ENCODE results near the gene GNG2. TPM values are rescaled to one million over a fixed set of nuclear protein-coding genes. Genes with fewer than 3 reads are reported as not detected.

Gene GNG2
- total RNA-seq, 4 donors from 2014 or later, result 7.5 to 32.8 (median 14.2) TPM

- no peak overlapping the region for H3K4me3 ChIP-seq
- H3K27me3 ChIP-seq, result no peaks in the 10 kb centered on the region
- H3K4me1 ChIP-seq, result peaks cover 0 to 45% (median 5%) of the 10 kb centered on the region in 4 donors
- H3K9me3 ChIP-seq, result no peaks in the 10 kb centered on the region
- peak overlapping the region in 2 of 4 donors; percentile 18 to 56 for H3K27ac ChIP-seq
- in situ Hi-C loops (cut with MboI; ENCODE audit: low pct_ligation_motif_present in 1 of 4, low pct_unique_long_range_greater_than_20kb in 1 of 4, low sequenced_read_pairs in 3 of 4) (no loop called here), intact Hi-C loops (cut with DNase I; ENCODE audit: low total_unique reads) (no loop called here)
- WGBS, 2 donors (ENCODE audit: low coverage in 1 of 2), result 61 to 81% methylated on average over 3 of the region's 3 CpGs
- TF ChIP-seq CTCF (IDR thresholded peaks at IDR 0.05) (no peak), EP300 (IDR thresholded peaks at IDR 0.05; ENCODE audit: low read depth) (no peak), POLR2AphosphoS5 (IDR thresholded peaks at IDR 0.05) (no peak), POLR2A (IDR thresholded peaks at IDR 0.05) (no peak)
- DNase-seq, result no peak
- no peaks in the 10 kb centered on the region for H3K36me3 ChIP-seq
These were observed 12.0 kb downstream of the GNG2 start for GRCh38 chr14:51872396-51872795.

GRCh38 chr14:51873221-51873893, 12.9 kb downstream of the GNG2 start:
- no peaks in the 10 kb centered on the region for H3K27me3 ChIP-seq
- no peaks in the 10 kb centered on the region for H3K9me3 ChIP-seq
- H3K4me3 ChIP-seq, result no peak overlapping the region
- TF ChIP-seq EP300 (IDR thresholded peaks at IDR 0.05; ENCODE audit: low read depth), result no peak
- TF ChIP-seq POLR2AphosphoS5 (IDR thresholded peaks at IDR 0.05), result no peak
- TF ChIP-seq POLR2A (IDR thresholded peaks at IDR 0.05), result no peak
- no peak for TF ChIP-seq CTCF (IDR thresholded peaks at IDR 0.05)
- H3K36me3 ChIP-seq, result no peaks in the 10 kb centered on the region
- H3K4me1 ChIP-seq, result peaks cover 0 to 36% (median 5%) of the 10 kb centered on the region in 4 donors
- H3K27ac ChIP-seq, result peak overlapping the region; percentile 1 to 56 (median 12)
- 36 to 38% methylated on average over 2 of the region's 2 CpGs for WGBS, 2 donors (ENCODE audit: low coverage in 1 of 2)
- intact Hi-C loops (cut with DNase I; ENCODE audit: low total_unique reads), result no loop called here
- no peak for DNase-seq
- in situ Hi-C loops (cut with MboI; ENCODE audit: low pct_ligation_motif_present in 1 of 4, low pct_unique_long_range_greater_than_20kb in 1 of 4, low sequenced_read_pairs in 3 of 4), result no loop called here

- no peak for DNase-seq
- 94 to 100% methylated on average over 1 of the region's 1 CpG for WGBS, 2 donors (ENCODE audit: low coverage in 1 of 2)
- Histone ChIP-seq H3K27ac (no peak overlapping the region), H3K4me1 (peaks cover 0 to 15% (median 3%) of the 10 kb centered on the region in 4 donors), H3K36me3 (no peaks in the 10 kb centered on the region), H3K9me3 (no peaks in the 10 kb centered on the region), H3K27me3 (no peaks in the 10 kb centered on the region), H3K4me3 (no peak overlapping the region)
- TF ChIP-seq POLR2AphosphoS5 (IDR thresholded peaks at IDR 0.05), result no peak
- no peak for TF ChIP-seq EP300 (IDR thresholded peaks at IDR 0.05; ENCODE audit: low read depth)
- no peak for TF ChIP-seq CTCF (IDR thresholded peaks at IDR 0.05)
- no peak for TF ChIP-seq POLR2A (IDR thresholded peaks at IDR 0.05)
- intact Hi-C loops (cut with DNase I; ENCODE audit: low total_unique reads) (no loop called here), in situ Hi-C loops (cut with MboI; ENCODE audit: low pct_ligation_motif_present in 1 of 4, low pct_unique_long_range_greater_than_20kb in 1 of 4, low sequenced_read_pairs in 3 of 4) (no loop called here)
These were observed 17.4 kb downstream of the GNG2 start for GRCh38 chr14:51877810-51878209.

GRCh38 chr14:51879170-51879569, 18.8 kb downstream of the GNG2 start:
- H3K36me3 ChIP-seq, result no peaks in the 10 kb centered on the region
- WGBS, 2 donors (ENCODE audit: low coverage in 1 of 2), result 74 to 87% methylated on average over 1 of the region's 1 CpG
- no peak overlapping the region for H3K4me3 ChIP-seq
- TF ChIP-seq POLR2A (IDR thresholded peaks at IDR 0.05) (no peak), EP300 (IDR thresholded peaks at IDR 0.05; ENCODE audit: low read depth) (no peak), CTCF (IDR thresholded peaks at IDR 0.05) (no peak), POLR2AphosphoS5 (IDR thresholded peaks at IDR 0.05) (no peak)
- in situ Hi-C loops (cut with MboI; ENCODE audit: low pct_ligation_motif_present in 1 of 4, low pct_unique_long_range_greater_than_20kb in 1 of 4, low sequenced_read_pairs in 3 of 4) (no loop called here), intact Hi-C loops (cut with DNase I; ENCODE audit: low total_unique reads) (no loop called here)
- H3K27ac ChIP-seq, result no peak overlapping the region
- H3K4me1 ChIP-seq, result peaks cover 3 to 17% (median 9%) of the 10 kb centered on the region in 4 donors
- DNase-seq, result no peak
- no peaks in the 10 kb centered on the region for H3K27me3 ChIP-seq
- H3K9me3 ChIP-seq, result no peaks in the 10 kb centered on the region

Measured in transverse colon (tissue), 4 donors.